PC-3 (cell line): ENCODE data around the gene SEMA4B. TPM values are rescaled to one million over a fixed set of nuclear protein-coding genes. Genes with fewer than 3 reads are reported as not detected.

ENCODE experiments used
- ATAC-seq: fragments of 200-7000 bp; cut with Tn5 transposase; 2 replicates; pipeline ENCODE4 v1.9.1; 2020; ENCODE audit warnings: mild to moderate bottlenecking, moderate library complexity
- BruUV-seq: library from RNA; stranded (reverse); fragments of 400-500 nt; replicated peaks from 2 replicates; lab custom pipeline; 2021; lab: Mats Ljungman, UMichigan
- CTCF ChIA-PET: fragments of 300-600 bp; sonication (Branson Sonifier 250); formaldehyde crosslinking; loops from one replicate; lab custom pipeline; 2022; ENCODE audit warnings: antibody characterized with exemption; lab: Charles Lee
- POLR2A ChIA-PET: fragments of 300-600 bp; sonication (Branson Sonifier 250); formaldehyde crosslinking; loops from one replicate; lab custom pipeline; 2022; ENCODE audit warnings: antibody characterized with exemption; ENCODE audit not compliant: unreplicated experiment; lab: Charles Lee
- DNase-seq: peaks from one replicate; pipeline ENCODE4 v3.0.0-alpha.2; 2015
- H2AFZ ChIP-seq: fragments of 300-600 bp; sonication (generic); 2 replicates; pipeline ENCODE4 v1.6.0; 2016; ENCODE audit warnings: antibody characterized with exemption, low read length
- H3F3A ChIP-seq: fragments of 300-600 bp; sonication (generic); one replicate; pipeline ENCODE4 v1.6.0; 2017; ENCODE audit warnings: antibody characterized with exemption, low read length, control low read depth, mild to moderate bottlenecking; ENCODE audit not compliant: unreplicated experiment
- H3K27ac ChIP-seq: fragments of 300-600 bp; sonication (generic); 2 replicates; pipeline ENCODE4 v1.5.1; 2016; ENCODE audit warnings: mild to moderate bottlenecking, low read length
- H3K27me3 ChIP-seq: fragments of 300-600 bp; sonication (generic); 2 replicates; pipeline ENCODE4 v1.6.1; 2016; ENCODE audit warnings: low read length, mixed read lengths
- H3K36me3 ChIP-seq: fragments of 300-600 bp; sonication (generic); 2 replicates; pipeline ENCODE4 v1.6.1; 2016; ENCODE audit warnings: low read depth, mixed run types, low read length, mixed read lengths
- H3K4me1 ChIP-seq: fragments of 300-600 bp; sonication (generic); 2 replicates; pipeline ENCODE4 v1.5.1; 2016; ENCODE audit warnings: low read length; ENCODE audit not compliant: insufficient read depth
- H3K4me2 ChIP-seq: fragments of 300-600 bp; sonication (generic); 2 replicates; pipeline ENCODE4 v1.6.0; 2016; ENCODE audit warnings: low read length
- H3K4me3 ChIP-seq: fragments of 300-600 bp; sonication (generic); 2 replicates; pipeline ENCODE4 v1.5.1; 2016; ENCODE audit warnings: mild to moderate bottlenecking, low read length, mixed read lengths
- H3K79me2 ChIP-seq: fragments of 300-600 bp; sonication (generic); 2 replicates; pipeline ENCODE4 v1.6.1; 2017; ENCODE audit warnings: low read length, mixed read lengths
- H3K9ac ChIP-seq: fragments of 300-600 bp; sonication (generic); 2 replicates; pipeline ENCODE4 v1.6.0; 2016; ENCODE audit warnings: mild to moderate bottlenecking, low read length
- H3K9me2 ChIP-seq: fragments of 300-600 bp; sonication (generic); replicated peaks from 2 replicates; pipeline ENCODE4 v1.6.1; 2016; ENCODE audit warnings: mixed run types, low read length, mixed read lengths
- H3K9me3 ChIP-seq: fragments of 300-600 bp; sonication (generic); 2 replicates; pipeline ENCODE4 v1.6.1; 2016; ENCODE audit warnings: low read length, mixed read lengths
- H4K20me1 ChIP-seq: fragments of 300-600 bp; sonication (generic); 2 replicates; pipeline ENCODE4 v1.6.1; 2016; ENCODE audit warnings: low read length, mixed read lengths
- EZH2 ChIP-seq: fragments of 300-600 bp; sonication (generic); IDR thresholded peaks from one replicate; pipeline ENCODE4 v1.6.1; 2017; ENCODE audit warnings: antibody characterized with exemption, mild to moderate bottlenecking, low read length; ENCODE audit not compliant: unreplicated experiment
- EZH2phosphoT487 ChIP-seq: fragments of 300-600 bp; sonication (generic); IDR thresholded peaks from 2 replicates; pipeline ENCODE4 v1.6.1; 2018; ENCODE audit warnings: mild to moderate bottlenecking, antibody characterized with exemption, low read length, borderline replicate concordance
- intact Hi-C: fragments of 100-400 bp; cut with micrococcal nuclease; formaldehyde crosslinking; loops from 2 replicates; pipeline ENCODE4 v1.9.0; 2023
- total RNA-seq: library from RNA; depleted of rRNA; stranded (reverse); fragments of >200 nt; gene quantifications from 2 replicates; pipeline ENCODE4 v1.2.3, GENCODE V29; 2014
- TF ChIP-seq, protein P1 (sequence below): fragments of 300-600 bp; sonication (generic); conservative IDR thresholded peaks from 2 replicates; pipeline ENCODE4 v1.5.1; 2017; ENCODE audit warnings: antibody characterized with exemption, low read depth, mild to moderate bottlenecking, low read length

The SEMA4B gene
- total RNA-seq, 1 experiment from 2014 or later, result 114 TPM

DNA sequence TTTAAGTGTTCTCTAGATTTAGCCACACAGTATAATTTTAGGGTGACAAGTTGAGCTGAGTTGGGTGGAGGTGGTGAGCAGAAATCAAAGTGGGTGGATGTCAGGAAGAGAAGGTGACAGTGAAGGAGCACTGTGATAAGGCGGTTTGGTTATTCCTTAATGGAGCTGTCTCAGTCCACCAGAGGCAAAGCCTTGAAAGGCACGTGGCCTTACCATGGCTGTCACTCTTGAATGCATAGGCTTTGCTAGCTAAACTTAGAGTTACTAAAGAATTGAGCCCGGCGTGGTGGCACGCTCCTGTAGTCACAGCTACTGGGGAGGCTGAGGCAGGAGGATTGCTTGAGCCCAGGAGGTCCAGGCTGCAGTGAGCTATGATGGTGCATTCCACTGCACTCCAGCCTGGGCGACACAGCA lies 47.7 kb downstream of the SEMA4B start:
- no peak for TF ChIP-seq EZH2phosphoT487
- Histone ChIP-seq H2AFZ (peak overlapping the region; percentile 95; the same call in 1 of the 2 replicates), H4K20me1 (no peaks in the 10 kb centered on the region), H3K4me1 (no peaks in the 10 kb centered on the region), H3F3A (no peaks in the 10 kb centered on the region), H3K27ac (no peak overlapping the region), H3K9me3 (no peaks in the 10 kb centered on the region), H3K9me2 (no peaks in the 10 kb centered on the region), H3K36me3 (no peaks in the 10 kb centered on the region), H3K9ac (no peak overlapping the region), H3K79me2 (no peaks in the 10 kb centered on the region), H3K27me3 (no peaks in the 10 kb centered on the region), H3K4me3 (0 out of 2 replicates have a peak overlapping the region, but pooled peaks have one; percentile 74), H3K4me2 (peak overlapping the region; percentile 99; the same call in 1 of the 2 replicates)
- ATAC-seq, result no peak
- POLR2A ChIA-PET, result interaction anchor here (0.6 kb wide), 1 partner anchor 11 kb away, joined by 3 read pairs; no protein-coding TSS in a partner anchor
- BruUV-seq, result no TSS peak
- no peak for DNase-seq
- CTCF ChIA-PET, result no interaction called here
- intact Hi-C loops, result no loop called here

DNA sequence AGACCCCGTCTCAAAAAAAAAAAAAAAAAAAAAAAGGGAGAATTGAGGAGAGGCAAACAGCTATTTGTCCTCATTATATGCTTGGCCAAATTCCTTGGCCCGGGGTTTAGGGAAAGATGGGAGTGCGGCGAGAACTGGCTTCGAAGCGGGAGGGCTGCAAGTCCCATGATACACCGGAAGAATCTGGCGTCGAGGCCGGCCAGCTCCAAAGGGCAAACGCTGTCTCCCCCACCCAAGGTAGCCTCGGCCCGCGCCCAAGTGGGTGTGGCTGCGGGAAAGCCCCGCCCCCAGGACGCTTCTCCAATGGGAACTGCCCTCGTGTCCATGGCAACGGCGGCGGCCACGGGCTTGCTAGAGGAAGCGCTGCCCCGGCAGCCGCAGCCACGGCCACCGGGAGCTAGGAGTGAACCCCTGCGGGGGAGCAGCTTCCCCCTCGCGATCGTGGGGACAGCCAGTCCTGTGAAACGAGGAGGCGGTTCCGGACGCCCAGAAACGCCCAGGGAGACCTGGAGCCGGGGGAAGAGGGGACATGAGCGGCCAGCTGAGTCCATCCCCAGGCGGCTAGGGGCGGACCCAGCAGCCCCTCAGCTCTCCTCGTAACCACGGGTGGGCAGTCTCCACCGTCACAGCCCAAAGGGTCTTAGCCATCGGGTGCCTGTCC lies 48.2 kb downstream of the SEMA4B start, which contains the start of gene TTLL13:
Gene TTLL13 (plus strand): TSS at position 354 of the 661 bp plus-strand sequence. CDS start 1,075 bp downstream, outside the sequence.
- no TSS peak for BruUV-seq
- intact Hi-C loops, result no loop called here

DNA sequence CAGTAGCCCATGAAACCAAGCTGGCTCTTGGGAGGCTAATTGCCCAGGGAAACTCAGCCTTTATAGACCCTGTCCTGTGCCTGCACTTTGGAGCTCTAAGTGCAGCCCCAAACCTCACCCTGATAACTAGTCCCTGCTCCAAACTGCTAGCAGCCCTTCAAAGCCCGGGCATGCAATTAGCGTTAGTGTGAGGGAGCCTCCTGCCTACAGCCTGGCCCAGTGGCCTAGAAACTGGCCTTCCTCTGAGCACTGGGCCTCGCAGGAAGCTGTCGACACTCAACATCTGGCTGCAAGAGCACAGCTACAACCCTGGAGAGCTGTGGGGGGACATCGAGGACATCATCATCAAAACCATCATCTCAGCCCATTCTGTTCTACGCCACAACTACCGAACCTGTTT lies 56.6 kb downstream of the SEMA4B start:
- H3K4me3 ChIP-seq, result no peak overlapping the region
- BruUV-seq, result no TSS peak
- peaks cover 18% of the 10 kb centered on the region for H3K4me1 ChIP-seq
- H3K27me3 ChIP-seq, result no peaks in the 10 kb centered on the region
- DNase-seq (no peak), ATAC-seq (no peak)
- H4K20me1 ChIP-seq, result no peaks in the 10 kb centered on the region
- no peak overlapping the region for H3K9ac ChIP-seq
- H3K27ac ChIP-seq, result no peak overlapping the region
- no peak overlapping the region for H3K4me2 ChIP-seq
- H3K36me3 ChIP-seq, result no peaks in the 10 kb centered on the region
- ChIA-PET CTCF (no interaction called here), POLR2A (no interaction called here)
- no peaks in the 10 kb centered on the region for H3K79me2 ChIP-seq
- H2AFZ ChIP-seq, result no peak overlapping the region
- H3K9me3 ChIP-seq, result no peaks in the 10 kb centered on the region
- no peak for TF ChIP-seq EZH2phosphoT487
- no peaks in the 10 kb centered on the region for H3F3A ChIP-seq
- intact Hi-C loops, result no loop called here
- no peaks in the 10 kb centered on the region for H3K9me2 ChIP-seq

More for the DNA sequence above, 48.2 kb downstream of the SEMA4B start, which contains the start of gene TTLL13:
- H2AFZ ChIP-seq, result peak within 1 kb of the TSS; percentile 95
- ChIA-PET CTCF (interaction anchor here (0.7 kb wide), 1 partner anchor 15 kb away, joined by 4 read pairs; the partner anchor contains the start of genes CIB1 and GDPGP1), POLR2A (interaction anchor here (0.6 kb wide), 1 partner anchor 35 kb away, joined by 14 read pairs; no protein-coding TSS in a partner anchor)
- no peaks in the 10 kb centered on the region for H3K79me2 ChIP-seq
- ATAC-seq (peak; percentile 92), DNase-seq (peak; percentile 75)
- H3F3A ChIP-seq, result no peaks in the 10 kb centered on the region
- H3K4me2 ChIP-seq, result peak within 1 kb of the TSS; percentile 99
- no peaks in the 10 kb centered on the region for H3K27me3 ChIP-seq
- H3K4me3 ChIP-seq, result peak within 1 kb of the TSS; percentile 74
- no peaks in the 10 kb centered on the region for H3K4me1 ChIP-seq
- no peaks in the 10 kb centered on the region for H3K9me3 ChIP-seq
- no peak within 1 kb of the TSS for H3K27ac ChIP-seq
- H3K36me3 ChIP-seq, result no peaks in the 10 kb centered on the region
- no peak for TF ChIP-seq EZH2
- TF ChIP-seq, protein P1, sequence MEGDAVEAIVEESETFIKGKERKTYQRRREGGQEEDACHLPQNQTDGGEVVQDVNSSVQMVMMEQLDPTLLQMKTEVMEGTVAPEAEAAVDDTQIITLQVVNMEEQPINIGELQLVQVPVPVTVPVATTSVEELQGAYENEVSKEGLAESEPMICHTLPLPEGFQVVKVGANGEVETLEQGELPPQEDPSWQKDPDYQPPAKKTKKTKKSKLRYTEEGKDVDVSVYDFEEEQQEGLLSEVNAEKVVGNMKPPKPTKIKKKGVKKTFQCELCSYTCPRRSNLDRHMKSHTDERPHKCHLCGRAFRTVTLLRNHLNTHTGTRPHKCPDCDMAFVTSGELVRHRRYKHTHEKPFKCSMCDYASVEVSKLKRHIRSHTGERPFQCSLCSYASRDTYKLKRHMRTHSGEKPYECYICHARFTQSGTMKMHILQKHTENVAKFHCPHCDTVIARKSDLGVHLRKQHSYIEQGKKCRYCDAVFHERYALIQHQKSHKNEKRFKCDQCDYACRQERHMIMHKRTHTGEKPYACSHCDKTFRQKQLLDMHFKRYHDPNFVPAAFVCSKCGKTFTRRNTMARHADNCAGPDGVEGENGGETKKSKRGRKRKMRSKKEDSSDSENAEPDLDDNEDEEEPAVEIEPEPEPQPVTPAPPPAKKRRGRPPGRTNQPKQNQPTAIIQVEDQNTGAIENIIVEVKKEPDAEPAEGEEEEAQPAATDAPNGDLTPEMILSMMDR, result no peak
- TF ChIP-seq EZH2phosphoT487, result no peak
- H3K9ac ChIP-seq, result peak within 1 kb of the TSS; percentile 51
- no peaks in the 10 kb centered on the region for H4K20me1 ChIP-seq
- H3K9me2 ChIP-seq, result no peaks in the 10 kb centered on the region
